ENCODE results near the gene ADRB2. TPM values are rescaled to one million over a fixed set of nuclear protein-coding genes. Genes with fewer than 3 reads are reported as not detected.

The ADRB2 gene
- total RNA-seq, result under 0.01 and 1.2 TPM in 2 replicates

GRCh38 chr5:148826053-148826738 lies at the start of gene ADRB2:
Gene ADRB2, plus strand, starts transcription at chr5:148826611. Its CDS starts 221 bp downstream, at chr5:148826832.

Other genes with a start within 250 kb of the ADRB2 start
- gene HTR4, start 172.1 kb upstream of the ADRB2 start, total RNA-seq, result not detected in 2 replicates
- 0.37 and 1.2 TPM in 2 replicates for gene SH3TC2, start 236.5 kb downstream of the ADRB2 start, total RNA-seq

All from subcutaneous preadipocyte (primary cell).